HepG2 (cell line): ENCODE measurements around the gene PATZ1. TPM values are rescaled to one million over a fixed set of nuclear protein-coding genes. Genes with fewer than 3 reads are reported as not detected.

Source experiments
- ATF3 ChIP-seq: sonication (generic); formaldehyde crosslinking; IDR thresholded peaks from 2 replicates; pipeline ENCODE4 v1.4.0; 2020; ENCODE audit warnings: missing genetic modification reagents
- FOSL1 ChIP-seq: sonication (generic); formaldehyde crosslinking; IDR thresholded peaks from 2 replicates; pipeline ENCODE4 v1.9.0; 2021; ENCODE audit warnings: missing genetic modification reagents, borderline replicate concordance
- GLI4 ChIP-seq: sonication (generic); formaldehyde crosslinking; IDR thresholded peaks from 2 replicates; pipeline ENCODE4 v1.5.1; 2020; ENCODE audit warnings: missing genetic modification reagents, mild to moderate bottlenecking, moderate library complexity, borderline replicate concordance
- MIER2 ChIP-seq: IDR thresholded peaks from 2 replicates; pipeline ENCODE4 v1.6.1; 2016; ENCODE audit warnings: missing biosample characterization, missing genetic modification reagents
- PAX8 ChIP-seq: sonication (generic); formaldehyde crosslinking; IDR thresholded peaks from 2 replicates; pipeline ENCODE4 v1.8.0; 2022; ENCODE audit warnings: mild to moderate bottlenecking, missing genetic modification reagents, borderline replicate concordance
- POGK ChIP-seq: sonication (generic); formaldehyde crosslinking; conservative IDR thresholded peaks from 2 replicates; pipeline ENCODE4 v1.8.0; 2022; ENCODE audit warnings: mild to moderate bottlenecking, moderate library complexity, missing genetic modification reagents
- SNAPC2 ChIP-seq: sonication (generic); formaldehyde crosslinking; IDR thresholded peaks from 2 replicates; pipeline ENCODE4 v1.8.1; 2022; ENCODE audit warnings: mild to moderate bottlenecking, missing genetic modification reagents
- SP4 ChIP-seq: sonication (generic); formaldehyde crosslinking; IDR thresholded peaks from 2 replicates; pipeline ENCODE4 v1.8.1; 2023; ENCODE audit warnings: mild to moderate bottlenecking, missing genetic modification reagents
- TBX3 ChIP-seq: fragments of 450-650 bp; IDR thresholded peaks from 2 replicates; pipeline ENCODE4 v1.6.1; 2017; ENCODE audit warnings: antibody characterized with exemption, mild to moderate bottlenecking, inconsistent platforms, borderline replicate concordance
- THRA ChIP-seq: sonication (generic); formaldehyde crosslinking; IDR thresholded peaks from 2 replicates; pipeline ENCODE4 v1.4.0; 2020; ENCODE audit warnings: missing genetic modification reagents, borderline replicate concordance
- TSC22D2 ChIP-seq: sonication (generic); formaldehyde crosslinking; IDR thresholded peaks from 2 replicates; pipeline ENCODE4 v1.5.1; 2020; ENCODE audit warnings: missing genetic modification reagents, mild to moderate bottlenecking, borderline replicate concordance
- ZBTB14 ChIP-seq: sonication (generic); formaldehyde crosslinking; IDR thresholded peaks from 2 replicates; pipeline ENCODE4 v1.4.0; 2020; ENCODE audit warnings: missing genetic modification reagents
- ZNF280D ChIP-seq: sonication (generic); formaldehyde crosslinking; IDR thresholded peaks from 2 replicates; pipeline ENCODE4 v1.5.1; 2020; ENCODE audit warnings: mild to moderate bottlenecking, missing genetic modification reagents
- ZNF704 ChIP-seq: sonication (generic); formaldehyde crosslinking; IDR thresholded peaks from 2 replicates; pipeline ENCODE4 v1.8.1; 2023; ENCODE audit warnings: mild to moderate bottlenecking, inconsistent platforms, moderate library complexity, missing genetic modification reagents, borderline replicate concordance
- ZNF800 ChIP-seq: sonication (generic); formaldehyde crosslinking; IDR thresholded peaks from 2 replicates; pipeline ENCODE4 v1.4.0; 2020; ENCODE audit warnings: missing genetic modification reagents
- polyA plus RNA-seq, 8 experiments: library from polyadenylated mRNA; depleted of rRNA in 3 of 8; stranded (reverse) in 7 of 8; unstranded in 1 of 8; fragments of >200 nt; fragmentation: Illumina TruSeq in 4 of 8; extraction: Trizol in 4 of 8; gene quantifications; 2 replicates each; pipeline versions ENCODE4 v1.2.1 to v1.2.3, GENCODE V29; 2011 to 2016; ENCODE audit warnings: low read depth in 4 of 8, missing spikeins in 1 of 8, mixed read lengths in 1 of 8; ENCODE audit not compliant: insufficient read depth in 1 of 8
- total RNA-seq, 5 experiments: library from RNA; depleted of rRNA; stranded (reverse); fragments of >200 nt; fragmentation: Illumina TruSeq; extraction: Trizol; gene quantifications; 2 replicates each; pipeline ENCODE4 v1.2.3, GENCODE V29; 2016; ENCODE audit warnings: low read depth in 1 of 5

PATZ1 gene
- total and polyA plus RNA-seq, 2 of the 13 experiments (the other 11 are each of a cell fraction or from before 2014, with no cell fraction given): 24.9 to 30.5 TPM

- TF ChIP-seq TSC22D2 (no peak), GLI4 (CRISPR knock-in tag) (peak; percentile 92; the same call in 1 of the 2 replicates), ZBTB14 (CRISPR knock-in tag) (peak; percentile 20; the same call in 1 of the 2 replicates), ZNF280D (CRISPR knock-in tag) (peak; percentile 11; the same call in 1 of the 2 replicates), PAX8 (CRISPR knock-in tag) (0 out of 2 replicates have a peak, but pooled peaks have one; percentile 26), POGK (CRISPR knock-in tag) (peak; percentile 16; the same call in 1 of the 2 replicates), FOSL1 (CRISPR knock-in tag) (no peak), ZNF704 (peak; percentile 74; the same call in 1 of the 2 replicates), TBX3 (no peak), MIER2 (CRISPR knock-in tag) (no peak), SNAPC2 (CRISPR knock-in tag) (no peak; the same call in 1 of the 2 replicates), THRA (0 out of 2 replicates have a peak, but pooled peaks have one; percentile 12), SP4 (CRISPR knock-in tag) (peak; percentile 48; the same call in 1 of the 2 replicates), ZNF800 (CRISPR knock-in tag) (peak; percentile 21; the same call in 1 of the 2 replicates), ATF3 (CRISPR knock-in tag) (no peak)
Observed at GRCh38 chr22:31346733-31347250, 646 bp upstream of the PATZ1 start (continued).
